Gastrocnemius medialis (tissue), 4 donors: Measurements from ENCODE around the gene RTTN.

ENCODE experiments used
- CTCF ChIP-seq, 5 experiments: fragments of 450-650 bp in 3 of 5; fragments of 200-600 bp in 2 of 5; sonication (generic) in 2 of 5; IDR thresholded peaks in 4 of 5; conservative IDR thresholded peaks in 1 of 5; 1 replicate in 4 of 5; 2 replicates in 1 of 5; pipeline ENCODE4 v1.5.1; 2016 to 2019; ENCODE audit warnings: antibody characterized with exemption in 5 of 5, mild to moderate bottlenecking in 3 of 5, moderate library complexity in 3 of 5
- POLR2A ChIP-seq, 2 donors: fragments of 450-650 bp; IDR thresholded peaks; one replicate each; pipeline ENCODE4 v1.6.1; 2017; ENCODE audit warnings: antibody characterized with exemption in 2 of 2, mild to moderate bottlenecking in 2 of 2, moderate library complexity in 2 of 2

- TF ChIP-seq CTCF (IDR thresholded peaks at IDR 0.05 in 4 of 5, conservative IDR thresholded peaks at IDR 0.05 in 1 of 5) (no peak), POLR2A (IDR thresholded peaks at IDR 0.05) (no peak)
These were observed 43.6 kb upstream of the RTTN start for GRCh38 chr18:70249118-70249517.
